Measurements from ENCODE around the gene MEIOC.

DNA sequence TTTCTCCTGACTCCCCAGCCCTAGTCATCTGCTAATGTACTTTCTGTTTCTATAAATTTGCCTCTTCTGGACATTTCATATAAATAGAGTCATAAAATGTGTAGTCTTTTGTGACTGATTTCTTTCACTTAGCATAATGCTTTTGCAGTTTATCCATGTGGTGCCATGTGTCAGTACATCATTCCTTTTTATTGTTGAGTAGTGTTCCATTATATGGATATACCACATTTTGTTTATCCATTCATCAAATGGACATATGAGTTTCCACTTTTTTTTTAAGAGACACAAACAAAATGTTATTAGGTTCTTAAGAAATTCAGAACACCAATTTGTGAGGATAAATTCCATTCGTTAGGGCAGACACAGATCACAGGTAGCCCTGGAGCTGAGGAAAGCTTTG lies 63.2 kb downstream of the MEIOC start:
- TF ChIP-seq CTCF (IDR thresholded peaks at IDR 0.05) (no peak), POLR2AphosphoS5 (IDR thresholded peaks at IDR 0.05) (no peak), POLR2A (IDR thresholded peaks at IDR 0.05) (no peak)

Measured in prostate gland (tissue), 2 donors.